ENCODE data around the gene MRGPRF. TPM values are rescaled to one million over a fixed set of nuclear protein-coding genes. Genes with fewer than 3 reads are reported as not detected.
A peak's percentile ranks its signal among the peaks of the same experiment; 100 is the strongest.

MRGPRF gene
- total and polyA plus RNA-seq, 2 donors (not counting 1 experiment from before 2014, with no cell fraction given): not detected

GRCh38 chr11:68965901-68966853 is 46.9 kb downstream of the MRGPRF start:
- Histone ChIP-seq H3K36me3 (replicated peaks in 1 of 2; ENCODE audit: control extremely low read depth in 1 of 2, control insufficient read depth in 1 of 2, extremely low read depth in 1 of 2, insufficient read depth in 2 of 2, low read length in 1 of 2) (no peaks in the 10 kb centered on the region), H3K4me3 (ENCODE audit: control extremely low read depth in 1 of 5, extremely low read depth in 1 of 5, insufficient read depth in 1 of 5, low read depth in 2 of 5, low read length in 4 of 5) (no peak overlapping the region), H3K79me2 (ENCODE audit: control insufficient read depth, insufficient read depth, low read length) (no peaks in the 10 kb centered on the region), H3K9ac (ENCODE audit: low read length) (no peak overlapping the region), H3K9me3 (ENCODE audit: control extremely low read depth in 1 of 3, control insufficient read depth in 2 of 3, insufficient read depth in 1 of 3, low read length in 2 of 3) (peaks cover 0 to 10% (median 0%) of the 10 kb centered on the region in 3 donors), H3K4me1 (ENCODE audit: control insufficient read depth in 2 of 2, insufficient read depth in 2 of 2, low read length in 2 of 2) (peaks cover 0 to 8% of the 10 kb centered on the region in 2 donors), H2AFZ (ENCODE audit: insufficient read depth, low read depth, low read length, poor library complexity, severe bottlenecking) (no peak overlapping the region), H3K27ac (ENCODE audit: low read length in 2 of 2) (no peak overlapping the region), H4K20me1 (ENCODE audit: control insufficient read depth, insufficient read depth, low read length, poor library complexity, severe bottlenecking) (no peaks in the 10 kb centered on the region), H3K27me3 (replicated peaks in 1 of 4; ENCODE audit: control extremely low read depth in 1 of 4, control insufficient read depth in 3 of 4, insufficient read depth in 4 of 4, low read length in 3 of 4) (peaks cover 0 to 5% (median 2%) of the 10 kb centered on the region in 4 experiments), H3K4me2 (replicated peaks; ENCODE audit: low read depth, low read length, poor library complexity, severe bottlenecking) (no peak overlapping the region)
- DNase-seq (no peak), ATAC-seq (ENCODE audit: low read depth) (no peak)
- CTCF ChIA-PET: no interaction called here
- Mint-ChIP-seq H3K27ac (peak overlapping the region; percentile 13), H3K27me3 (peaks cover 8% of the 10 kb centered on the region), H3K4me1 (peaks cover 8% of the 10 kb centered on the region), H3K4me3 (no peak overlapping the region), H3K9me3 (ENCODE audit: insufficient read depth) (peaks cover 4% of the 10 kb centered on the region)
- WGBS (ENCODE audit: insufficient coverage): 92% methylated on average over 10 of the region's 15 CpGs
- POLR2A ChIA-PET: no interaction called here
- TF ChIP-seq EZH2 (IDR thresholded peaks at IDR 0.05; ENCODE audit: borderline replicate concordance, insufficient read depth, low read depth, low read length, poor library complexity, severe bottlenecking) (no peak), CTCF (IDR thresholded peaks at IDR 0.05) (no peak)
- intact Hi-C loops (cut with micrococcal nuclease): no loop called here

GRCh38 chr11:68963779-68964178 is 49.3 kb downstream of the MRGPRF start:
- TF ChIP-seq EZH2 (IDR thresholded peaks at IDR 0.05; ENCODE audit: borderline replicate concordance, insufficient read depth, low read depth, low read length, poor library complexity, severe bottlenecking): no peak
- no peak for TF ChIP-seq CTCF (IDR thresholded peaks at IDR 0.05)
- no peak overlapping the region for H3K9ac ChIP-seq (ENCODE audit: low read length)
- intact Hi-C loops (cut with micrococcal nuclease): no loop called here
- peaks cover 0 to 7% (median 0%) of the 10 kb centered on the region in 3 donors for H3K9me3 ChIP-seq (ENCODE audit: control extremely low read depth in 1 of 3, control insufficient read depth in 2 of 3, insufficient read depth in 1 of 3, low read length in 2 of 3)
- WGBS (ENCODE audit: insufficient coverage): 100% methylated on average over 3 of the region's 3 CpGs
- DNase-seq: no peak
- H3K36me3 ChIP-seq (replicated peaks in 1 of 2; ENCODE audit: control extremely low read depth in 1 of 2, control insufficient read depth in 1 of 2, extremely low read depth in 1 of 2, insufficient read depth in 2 of 2, low read length in 1 of 2): no peaks in the 10 kb centered on the region
- peaks cover 0 to 3% (median 1%) of the 10 kb centered on the region in 4 experiments for H3K27me3 ChIP-seq (replicated peaks in 1 of 4; ENCODE audit: control extremely low read depth in 1 of 4, control insufficient read depth in 3 of 4, insufficient read depth in 4 of 4, low read length in 3 of 4)
- H3K79me2 ChIP-seq (ENCODE audit: control insufficient read depth, insufficient read depth, low read length): no peaks in the 10 kb centered on the region
- H3K9me3 Mint-ChIP-seq (ENCODE audit: insufficient read depth): peaks cover 4% of the 10 kb centered on the region
- no peak overlapping the region for H3K4me2 ChIP-seq (replicated peaks; ENCODE audit: low read depth, low read length, poor library complexity, severe bottlenecking)
- H3K27me3 Mint-ChIP-seq: peaks cover 5% of the 10 kb centered on the region
- H3K27ac ChIP-seq (ENCODE audit: low read length in 2 of 2): no peak overlapping the region
- ATAC-seq (ENCODE audit: low read depth): no peak
- peaks cover 0 to 8% of the 10 kb centered on the region in 2 donors for H3K4me1 ChIP-seq (ENCODE audit: control insufficient read depth in 2 of 2, insufficient read depth in 2 of 2, low read length in 2 of 2)
- H4K20me1 ChIP-seq (ENCODE audit: control insufficient read depth, insufficient read depth, low read length, poor library complexity, severe bottlenecking): no peaks in the 10 kb centered on the region
- no peak overlapping the region for H2AFZ ChIP-seq (ENCODE audit: insufficient read depth, low read depth, low read length, poor library complexity, severe bottlenecking)
- H3K4me3 Mint-ChIP-seq: no peak overlapping the region
- H3K4me3 ChIP-seq (ENCODE audit: control extremely low read depth in 1 of 5, extremely low read depth in 1 of 5, insufficient read depth in 1 of 5, low read depth in 2 of 5, low read length in 4 of 5): no peak overlapping the region
- POLR2A ChIA-PET: no interaction called here
- H3K4me1 Mint-ChIP-seq: peaks cover 8% of the 10 kb centered on the region
- CTCF ChIA-PET: no interaction called here
- no peak overlapping the region for H3K27ac Mint-ChIP-seq

Data from B cell (primary cell).